GM10266 (cell line): ENCODE measurements around the gene BABAM2.

Source experiments
- DNase-seq: peaks from one replicate; pipeline ENCODE4 v3.0.0; 2012; ENCODE audit errors: extremely low spot score
- TF ChIP-seq, protein P1 (sequence below): IDR thresholded peaks from 2 replicates; pipeline ENCODE4 v1.5.1; 2012; ENCODE audit warnings: mild to moderate bottlenecking, low read depth; ENCODE audit not compliant: control insufficient read depth, insufficient read depth; ENCODE audit errors: missing control alignments

The BABAM2 gene

GRCh38 chr2:27912512-27912911 lies 22.0 kb downstream of the BABAM2 start:
- no peak for DNase-seq
- TF ChIP-seq, protein P1, sequence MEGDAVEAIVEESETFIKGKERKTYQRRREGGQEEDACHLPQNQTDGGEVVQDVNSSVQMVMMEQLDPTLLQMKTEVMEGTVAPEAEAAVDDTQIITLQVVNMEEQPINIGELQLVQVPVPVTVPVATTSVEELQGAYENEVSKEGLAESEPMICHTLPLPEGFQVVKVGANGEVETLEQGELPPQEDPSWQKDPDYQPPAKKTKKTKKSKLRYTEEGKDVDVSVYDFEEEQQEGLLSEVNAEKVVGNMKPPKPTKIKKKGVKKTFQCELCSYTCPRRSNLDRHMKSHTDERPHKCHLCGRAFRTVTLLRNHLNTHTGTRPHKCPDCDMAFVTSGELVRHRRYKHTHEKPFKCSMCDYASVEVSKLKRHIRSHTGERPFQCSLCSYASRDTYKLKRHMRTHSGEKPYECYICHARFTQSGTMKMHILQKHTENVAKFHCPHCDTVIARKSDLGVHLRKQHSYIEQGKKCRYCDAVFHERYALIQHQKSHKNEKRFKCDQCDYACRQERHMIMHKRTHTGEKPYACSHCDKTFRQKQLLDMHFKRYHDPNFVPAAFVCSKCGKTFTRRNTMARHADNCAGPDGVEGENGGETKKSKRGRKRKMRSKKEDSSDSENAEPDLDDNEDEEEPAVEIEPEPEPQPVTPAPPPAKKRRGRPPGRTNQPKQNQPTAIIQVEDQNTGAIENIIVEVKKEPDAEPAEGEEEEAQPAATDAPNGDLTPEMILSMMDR, result no peak

GRCh38 chr2:27914041-27914804 lies 23.7 kb downstream of the BABAM2 start:
- TF ChIP-seq, protein P1, result no peak
- DNase-seq, result no peak

GRCh38 chr2:27914805-27915175 lies 24.3 kb downstream of the BABAM2 start:
- DNase-seq, result no peak
- TF ChIP-seq, protein P1, result no peak

DNA sequence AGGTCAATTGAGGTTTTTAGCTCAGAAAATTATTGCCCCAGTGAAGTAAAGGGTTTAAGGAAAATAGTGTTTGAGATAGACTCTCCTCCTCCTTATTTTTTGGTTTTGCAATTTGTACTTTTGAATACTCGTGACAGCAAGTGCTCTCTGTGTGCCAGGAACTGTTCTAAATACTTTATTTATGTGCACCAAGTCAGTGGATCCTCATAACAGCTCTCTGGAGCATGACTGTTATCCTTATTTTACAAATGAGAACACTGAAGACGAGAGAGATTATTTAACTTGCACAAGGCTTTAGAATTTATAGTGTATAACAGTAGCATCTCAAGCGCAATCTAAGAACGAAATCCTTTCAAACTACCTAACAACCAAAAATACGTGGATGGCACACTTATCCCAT lies 24.7 kb downstream of the BABAM2 start:
- DNase-seq, result no peak
- TF ChIP-seq, protein P1, result no peak

DNA sequence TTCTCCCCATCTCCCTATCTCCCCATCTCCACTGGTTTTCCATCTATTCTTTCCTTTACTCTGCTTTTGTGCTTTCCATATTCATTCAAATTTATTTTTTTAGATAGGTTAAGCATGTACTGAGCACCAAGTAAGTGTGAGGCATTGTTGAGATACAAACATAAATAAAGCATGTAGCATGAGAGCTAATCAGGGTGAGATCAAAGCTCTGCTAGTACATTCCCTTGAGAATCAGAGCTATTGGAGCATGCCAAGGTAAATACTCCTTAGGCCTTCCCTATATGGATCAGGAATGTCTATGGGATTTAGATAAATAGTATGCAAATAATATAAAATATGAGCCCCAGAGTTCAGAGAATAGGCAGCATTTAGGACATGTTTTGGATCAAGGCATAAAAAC lies 25.3 kb downstream of the BABAM2 start:
- TF ChIP-seq, protein P1, result no peak
- DNase-seq, result no peak

DNA sequence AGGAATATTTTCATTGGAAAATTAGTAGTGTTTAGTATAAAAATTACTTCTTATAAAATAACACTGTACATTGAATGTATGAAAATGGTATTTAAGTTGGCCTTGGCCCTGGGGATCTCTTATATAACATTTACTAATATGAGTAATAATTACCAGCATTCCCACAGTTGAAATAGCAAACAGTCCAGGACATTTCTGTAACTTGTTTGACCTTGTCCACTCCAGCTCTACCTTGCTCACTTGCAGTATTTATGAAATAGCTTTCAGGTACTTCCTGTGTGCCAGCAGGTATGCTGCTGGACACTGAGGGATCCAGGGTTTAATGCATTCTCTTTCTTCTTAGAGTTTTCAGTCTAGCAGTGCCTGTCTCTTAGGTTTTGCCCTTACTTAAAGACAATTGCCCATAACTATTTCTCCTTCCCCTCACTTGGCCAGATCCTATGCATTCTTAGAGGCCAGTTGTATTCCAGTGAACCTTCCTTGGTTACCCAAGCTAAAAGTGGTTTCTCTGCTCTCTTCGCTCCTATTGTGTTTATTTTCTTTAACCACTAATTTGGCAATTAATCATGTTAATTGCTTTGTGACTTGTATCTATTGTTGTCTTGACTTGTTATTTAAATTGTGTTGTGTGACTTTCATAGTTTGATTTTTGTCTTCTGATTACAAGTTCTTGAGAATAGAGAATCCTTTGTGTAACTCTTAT lies 25.9 kb downstream of the BABAM2 start:
- TF ChIP-seq, protein P1, result no peak
- no peak for DNase-seq
